HepG2 (cell line): ENCODE measurements around the gene PKD1L1.

Experiments used
- EZH2 ChIP-seq: conservative IDR thresholded peaks from 2 replicates; pipeline ENCODE4 v1.6.1; 2012; ENCODE audit warnings: mild to moderate bottlenecking, low read depth, low read length, moderate library complexity
- ZEB1 ChIP-seq: IDR thresholded peaks from 2 replicates; pipeline ENCODE4 v1.6.1; 2012; ENCODE audit warnings: mild to moderate bottlenecking, low read depth, inconsistent platforms; ENCODE audit not compliant: insufficient replicate concordance

- TF ChIP-seq EZH2: no peak
- TF ChIP-seq ZEB1: no peak
Observed at GRCh38 chr7:47939425-47940036, 8.7 kb downstream of the PKD1L1 start.
